ENCODE measurements around the gene COG1.
"Not testable (repeated sequence)": the region's sequence is repeated elsewhere in the genome, so short reads cannot be mapped to it uniquely, and the experiment has no call there.

COG1 gene, protein sequence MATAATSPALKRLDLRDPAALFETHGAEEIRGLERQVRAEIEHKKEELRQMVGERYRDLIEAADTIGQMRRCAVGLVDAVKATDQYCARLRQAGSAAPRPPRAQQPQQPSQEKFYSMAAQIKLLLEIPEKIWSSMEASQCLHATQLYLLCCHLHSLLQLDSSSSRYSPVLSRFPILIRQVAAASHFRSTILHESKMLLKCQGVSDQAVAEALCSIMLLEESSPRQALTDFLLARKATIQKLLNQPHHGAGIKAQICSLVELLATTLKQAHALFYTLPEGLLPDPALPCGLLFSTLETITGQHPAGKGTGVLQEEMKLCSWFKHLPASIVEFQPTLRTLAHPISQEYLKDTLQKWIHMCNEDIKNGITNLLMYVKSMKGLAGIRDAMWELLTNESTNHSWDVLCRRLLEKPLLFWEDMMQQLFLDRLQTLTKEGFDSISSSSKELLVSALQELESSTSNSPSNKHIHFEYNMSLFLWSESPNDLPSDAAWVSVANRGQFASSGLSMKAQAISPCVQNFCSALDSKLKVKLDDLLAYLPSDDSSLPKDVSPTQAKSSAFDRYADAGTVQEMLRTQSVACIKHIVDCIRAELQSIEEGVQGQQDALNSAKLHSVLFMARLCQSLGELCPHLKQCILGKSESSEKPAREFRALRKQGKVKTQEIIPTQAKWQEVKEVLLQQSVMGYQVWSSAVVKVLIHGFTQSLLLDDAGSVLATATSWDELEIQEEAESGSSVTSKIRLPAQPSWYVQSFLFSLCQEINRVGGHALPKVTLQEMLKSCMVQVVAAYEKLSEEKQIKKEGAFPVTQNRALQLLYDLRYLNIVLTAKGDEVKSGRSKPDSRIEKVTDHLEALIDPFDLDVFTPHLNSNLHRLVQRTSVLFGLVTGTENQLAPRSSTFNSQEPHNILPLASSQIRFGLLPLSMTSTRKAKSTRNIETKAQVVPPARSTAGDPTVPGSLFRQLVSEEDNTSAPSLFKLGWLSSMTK

DNA sequence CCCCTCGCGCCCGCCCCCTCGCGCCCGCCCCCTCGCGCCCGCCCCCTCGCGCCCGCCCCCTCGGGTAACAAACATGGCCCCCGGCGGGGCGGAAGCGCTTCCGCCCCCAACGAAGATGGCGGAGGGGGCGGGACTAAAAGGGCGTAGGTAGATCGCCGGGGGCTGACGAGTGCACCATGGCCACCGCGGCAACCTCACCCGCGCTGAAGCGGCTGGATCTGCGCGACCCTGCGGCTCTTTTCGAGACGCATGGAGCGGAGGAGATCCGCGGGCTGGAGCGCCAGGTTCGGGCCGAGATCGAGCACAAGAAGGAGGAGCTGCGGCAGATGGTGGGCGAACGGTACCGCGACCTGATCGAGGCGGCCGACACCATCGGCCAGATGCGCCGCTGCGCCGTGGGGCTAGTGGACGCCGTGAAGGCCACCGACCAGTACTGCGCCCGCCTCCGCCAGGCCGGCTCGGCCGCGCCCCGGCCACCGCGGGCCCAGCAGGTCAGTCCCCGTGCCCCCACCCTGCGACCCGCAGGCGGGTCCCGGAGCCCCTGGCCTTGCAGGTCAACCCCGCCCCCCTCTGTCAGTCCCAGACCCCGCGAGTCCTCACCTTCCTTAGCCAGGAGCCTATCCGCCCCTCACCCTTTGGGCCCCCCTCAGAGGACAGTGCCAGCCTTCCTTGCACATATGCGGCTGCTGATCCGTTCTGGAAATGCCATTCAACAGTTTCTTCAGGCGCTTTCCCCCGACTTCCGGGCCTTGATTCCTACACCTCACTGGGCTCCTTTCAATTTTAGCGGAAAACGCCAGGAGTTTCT, at the start of gene COG1:
COG1 (plus strand) TSS at position 162 of the 808 bp plus-strand sequence; CDS start at position 177, 15 bp downstream.
- H3K4me3 ChIP-seq (ENCODE audit: low read depth, low read length) = peak within 1 kb of the TSS; percentile 88
- TF ChIP-seq CTCF (IDR thresholded peaks at IDR 0.05; ENCODE audit: low read depth, low read length) = no peak

GRCh38 chr17:73144209-73144608, 48.6 kb upstream of the COG1 start:
- H3K4me3 ChIP-seq (ENCODE audit: low read depth, low read length) = not testable (repeated sequence)

DNA sequence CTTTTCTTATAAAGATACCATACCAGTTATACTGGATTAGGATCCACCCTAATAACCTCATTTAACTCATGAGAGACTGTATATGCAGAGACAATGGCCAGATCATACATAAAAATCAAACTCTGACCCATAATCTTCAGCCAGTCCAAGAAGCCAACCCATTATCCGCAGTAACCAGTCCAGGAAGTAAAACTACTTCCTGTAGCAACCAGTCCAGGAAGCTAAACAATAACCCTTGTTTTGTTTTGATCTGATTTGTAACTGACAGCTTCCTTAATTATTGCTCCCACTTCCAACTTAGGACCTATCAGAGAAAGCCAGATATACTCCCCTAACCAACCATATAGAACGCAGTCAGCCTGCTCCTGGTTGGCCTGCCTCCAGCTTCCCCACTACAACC, 47.2 kb upstream of the COG1 start:
- no peak for TF ChIP-seq CTCF (IDR thresholded peaks at IDR 0.05; ENCODE audit: low read depth, low read length)
- no peak overlapping the region for H3K4me3 ChIP-seq (ENCODE audit: low read depth, low read length)

DNA sequence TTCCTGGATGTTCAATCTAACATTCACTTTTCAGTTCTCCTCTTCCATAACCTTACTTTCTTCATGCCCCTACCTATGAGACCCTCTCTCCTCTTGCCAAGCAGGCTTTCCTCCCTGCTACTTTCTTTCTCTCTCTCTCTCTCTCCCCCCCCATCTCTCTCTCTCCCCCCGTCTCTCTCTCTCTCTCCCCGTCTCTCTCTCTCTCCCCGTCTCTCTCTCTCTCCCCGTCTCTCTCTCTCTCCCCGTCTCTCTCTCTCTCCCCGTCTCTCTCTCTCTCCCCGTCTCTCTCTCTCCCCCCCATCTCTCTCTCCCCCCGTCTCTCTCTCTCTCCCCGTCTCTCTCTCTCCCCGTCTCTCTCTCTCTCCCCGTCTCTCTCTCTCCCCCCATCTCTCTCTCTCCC, 45.1 kb upstream of the COG1 start:
- not testable (repeated sequence) for H3K4me3 ChIP-seq (ENCODE audit: low read depth, low read length)

GRCh38 chr17:73148540-73149334, 44.1 kb upstream of the COG1 start:
- H3K4me3 ChIP-seq (ENCODE audit: low read depth, low read length) = no peak overlapping the region
- TF ChIP-seq CTCF (IDR thresholded peaks at IDR 0.05; ENCODE audit: low read depth, low read length) = no peak

- not testable (repeated sequence) for H3K4me3 ChIP-seq (ENCODE audit: low read depth, low read length)
Measured at GRCh38 chr17:73150622-73151300, 42.1 kb upstream of the COG1 start.

DNA sequence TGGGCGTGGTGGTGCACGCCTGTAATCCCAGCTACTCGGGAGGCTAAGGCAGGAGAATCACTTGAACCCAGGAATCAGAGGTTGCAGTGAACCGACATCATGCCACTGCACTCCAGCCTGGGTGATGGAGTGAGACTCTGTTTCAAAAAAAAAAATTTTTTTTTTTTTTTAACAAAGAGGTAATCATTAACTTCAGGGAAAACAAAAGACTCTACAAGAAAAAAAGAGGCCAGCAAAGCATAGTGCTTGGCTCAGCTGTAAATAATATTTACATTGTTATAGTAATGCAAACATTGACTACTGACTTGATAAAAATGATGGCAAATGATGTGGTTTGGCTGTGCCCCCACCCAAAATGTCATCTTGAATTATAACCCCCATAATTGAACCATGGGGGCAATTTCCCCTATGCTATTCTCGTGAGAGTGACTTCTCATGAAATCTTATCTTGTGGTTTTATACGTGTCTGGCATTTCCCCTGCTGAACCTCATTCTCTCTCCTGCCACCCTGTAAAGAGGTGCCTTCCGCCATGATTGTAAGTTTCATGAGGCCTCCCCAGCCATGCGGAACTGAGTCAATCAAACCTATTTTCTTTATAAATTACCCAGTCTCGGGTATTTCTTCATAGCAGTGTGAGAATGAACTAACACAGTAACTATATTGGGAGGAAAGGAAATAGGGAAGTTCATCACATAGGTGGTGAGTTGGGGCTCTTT, 40.8 kb upstream of the COG1 start:
- TF ChIP-seq CTCF (IDR thresholded peaks at IDR 0.05; ENCODE audit: low read depth, low read length) = no peak
- H3K4me3 ChIP-seq (ENCODE audit: low read depth, low read length) = no peak overlapping the region
